ENCODE results near the gene GPR107. TPM values are rescaled to one million over a fixed set of nuclear protein-coding genes. Genes with fewer than 3 reads are reported as not detected.
"Not testable (repeated sequence)": the region's sequence is repeated elsewhere in the genome, so short reads cannot be mapped to it uniquely, and the experiment has no call there.

The GPR107 gene
- total and polyA plus RNA-seq, 8 donors = 5.1 to 19.8 (median 15.1) TPM

DNA sequence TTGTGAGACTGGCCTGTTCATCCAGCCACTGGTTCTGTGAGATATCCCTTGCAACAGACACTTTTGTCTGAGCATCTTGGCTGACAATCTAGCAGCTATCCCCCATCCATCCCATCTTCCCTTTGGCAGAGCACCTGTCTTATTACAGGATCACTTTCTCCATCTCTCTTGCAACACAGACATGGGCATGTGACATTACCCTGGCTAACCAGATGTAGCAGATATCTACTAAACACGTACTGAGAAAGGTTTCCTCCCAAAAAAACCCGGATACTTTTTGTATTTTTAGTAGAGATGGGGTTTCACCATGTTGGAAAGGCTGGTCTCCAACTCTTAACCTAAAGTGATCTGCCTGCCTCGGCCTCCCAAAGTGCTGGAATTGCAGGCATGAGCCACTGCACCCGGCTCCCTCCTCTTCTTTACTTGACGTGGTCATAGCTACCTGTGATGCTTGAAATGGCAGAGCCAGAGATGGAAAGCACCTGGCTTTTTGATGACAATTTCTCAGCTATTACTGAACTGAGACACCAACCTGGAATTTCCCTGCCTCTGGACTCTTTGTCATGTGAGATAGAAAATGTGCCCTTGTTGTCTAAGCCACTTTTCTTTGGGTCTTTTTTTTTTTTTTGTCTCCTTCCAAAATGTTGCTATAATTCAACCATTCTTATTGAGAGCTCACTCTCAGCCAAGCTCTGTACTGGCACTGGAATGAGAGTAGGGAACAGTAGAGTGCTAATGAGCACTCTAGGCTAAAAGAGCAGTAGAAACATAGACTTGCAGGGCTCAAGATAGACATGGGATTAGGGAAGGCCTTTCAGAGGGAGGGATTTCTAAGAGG is 43.3 kb upstream of the GPR107 start:
- no peak for DNase-seq
- H3K4me1 ChIP-seq = no peaks in the 10 kb centered on the region
- no peaks in the 10 kb centered on the region for H3K9me3 ChIP-seq
- FAIRE-seq = no peak
- peak overlapping the region in 1 of 4 donors; percentile 12 for H3K27ac ChIP-seq
- 70 to 74% methylated on average over 5 of the region's 5 CpGs for WGBS, 2 donors
- H3K4me3 ChIP-seq = no peak overlapping the region
- ATAC-seq = peak in 2 of 4 donors; percentile 22 to 63
- TF ChIP-seq, protein P1, sequence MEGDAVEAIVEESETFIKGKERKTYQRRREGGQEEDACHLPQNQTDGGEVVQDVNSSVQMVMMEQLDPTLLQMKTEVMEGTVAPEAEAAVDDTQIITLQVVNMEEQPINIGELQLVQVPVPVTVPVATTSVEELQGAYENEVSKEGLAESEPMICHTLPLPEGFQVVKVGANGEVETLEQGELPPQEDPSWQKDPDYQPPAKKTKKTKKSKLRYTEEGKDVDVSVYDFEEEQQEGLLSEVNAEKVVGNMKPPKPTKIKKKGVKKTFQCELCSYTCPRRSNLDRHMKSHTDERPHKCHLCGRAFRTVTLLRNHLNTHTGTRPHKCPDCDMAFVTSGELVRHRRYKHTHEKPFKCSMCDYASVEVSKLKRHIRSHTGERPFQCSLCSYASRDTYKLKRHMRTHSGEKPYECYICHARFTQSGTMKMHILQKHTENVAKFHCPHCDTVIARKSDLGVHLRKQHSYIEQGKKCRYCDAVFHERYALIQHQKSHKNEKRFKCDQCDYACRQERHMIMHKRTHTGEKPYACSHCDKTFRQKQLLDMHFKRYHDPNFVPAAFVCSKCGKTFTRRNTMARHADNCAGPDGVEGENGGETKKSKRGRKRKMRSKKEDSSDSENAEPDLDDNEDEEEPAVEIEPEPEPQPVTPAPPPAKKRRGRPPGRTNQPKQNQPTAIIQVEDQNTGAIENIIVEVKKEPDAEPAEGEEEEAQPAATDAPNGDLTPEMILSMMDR (IDR thresholded peaks at IDR 0.05) = no peak
- no peaks in the 10 kb centered on the region for H3K27me3 ChIP-seq
- no peaks in the 10 kb centered on the region for H3K36me3 ChIP-seq
- intact Hi-C loops (cut with DNase I) = no loop called here

DNA sequence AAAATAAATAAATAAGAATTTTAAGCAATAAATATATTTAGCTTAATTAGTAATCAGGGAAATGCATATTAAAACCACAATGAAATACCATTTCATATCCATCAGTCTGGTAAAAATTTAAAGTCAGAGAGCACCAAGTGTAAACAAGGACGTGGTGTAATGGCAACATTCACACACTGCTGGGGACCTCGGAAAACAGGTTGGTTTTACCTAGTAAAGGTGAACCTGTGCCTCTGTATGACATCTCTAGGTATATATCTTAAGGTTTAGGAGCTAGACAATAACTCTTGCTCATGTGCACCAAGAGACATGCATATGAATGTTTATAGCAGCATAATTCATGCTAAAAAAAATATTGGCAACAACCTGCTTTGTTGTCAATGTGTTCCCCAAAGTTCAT is 40.4 kb upstream of the GPR107 start:
- 70 to 82% methylated on average over 2 of the region's 2 CpGs for WGBS, 2 donors
- TF ChIP-seq, protein P1 (IDR thresholded peaks at IDR 0.05) = no peak
- no peak overlapping the region for H3K27ac ChIP-seq
- no peaks in the 10 kb centered on the region for H3K9me3 ChIP-seq
- H3K36me3 ChIP-seq = no peaks in the 10 kb centered on the region
- H3K4me1 ChIP-seq = no peaks in the 10 kb centered on the region
- DNase-seq = no peak
- no peaks in the 10 kb centered on the region for H3K27me3 ChIP-seq
- no peak overlapping the region for H3K4me3 ChIP-seq
- ATAC-seq = no peak
- intact Hi-C loops (cut with DNase I) = no loop called here
- no peak for FAIRE-seq

DNA sequence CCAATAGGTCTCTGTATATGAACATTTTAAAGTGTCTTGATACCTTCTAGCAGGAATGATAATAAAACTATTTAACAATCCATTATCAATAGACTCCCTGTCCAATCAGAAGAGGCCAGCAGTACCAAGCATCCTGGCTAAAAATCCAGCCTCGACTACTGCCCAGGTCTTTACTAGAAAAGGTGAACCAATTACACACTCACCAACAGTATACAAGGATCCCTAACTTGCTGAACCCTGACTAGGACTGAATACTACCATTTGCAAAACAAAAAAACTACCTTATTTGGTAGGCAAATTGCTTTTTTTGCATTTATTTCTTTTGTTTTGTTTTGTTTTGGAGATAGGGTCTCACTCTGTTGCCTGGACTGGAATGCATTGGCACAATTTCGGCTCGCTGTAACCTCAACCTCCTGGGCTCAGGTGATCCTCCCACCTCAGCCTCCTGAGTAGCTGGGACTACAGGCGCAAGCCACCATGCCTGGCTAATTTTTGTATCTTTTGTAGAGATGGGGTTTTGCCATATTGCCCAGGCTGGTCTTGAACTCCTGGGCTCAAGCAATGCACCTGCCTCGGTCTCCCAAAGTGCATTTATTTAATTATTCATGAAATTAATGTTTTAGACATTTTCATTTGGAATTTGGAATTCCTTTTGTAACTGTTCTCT is 38.2 kb upstream of the GPR107 start:
- no peaks in the 10 kb centered on the region for H3K27me3 ChIP-seq
- H3K4me3 ChIP-seq = no peak overlapping the region
- DNase-seq (no peak), ATAC-seq (no peak), FAIRE-seq (no peak)
- TF ChIP-seq, protein P1 (IDR thresholded peaks at IDR 0.05) = no peak
- no peaks in the 10 kb centered on the region for H3K4me1 ChIP-seq
- H3K36me3 ChIP-seq = no peaks in the 10 kb centered on the region
- peak overlapping the region in 1 of 4 donors; percentile 33 for H3K27ac ChIP-seq
- 96% methylated on average over 5 of the region's 5 CpGs for WGBS, 2 donors
- intact Hi-C loops (cut with DNase I) = no loop called here
- no peaks in the 10 kb centered on the region for H3K9me3 ChIP-seq

DNA sequence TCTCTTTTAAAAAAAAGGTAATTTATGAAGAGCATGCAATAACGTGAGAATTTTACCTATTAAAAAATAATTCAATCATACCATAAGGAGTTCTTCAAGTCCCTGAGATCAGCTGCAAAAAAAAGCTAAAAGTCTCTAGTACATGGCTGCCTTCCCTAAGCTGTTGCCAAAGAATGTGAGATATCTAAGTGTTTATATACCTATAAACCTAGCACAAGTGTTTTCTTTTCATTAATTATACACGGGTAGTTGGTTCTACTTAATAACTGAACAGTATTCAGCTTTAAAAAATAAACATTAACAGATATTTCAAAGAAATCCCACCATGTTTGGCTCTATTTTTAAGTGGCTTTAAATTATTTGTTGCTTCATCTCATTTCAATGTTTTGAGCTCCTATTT is 36.6 kb upstream of the GPR107 start:
- H3K4me1 ChIP-seq = no peaks in the 10 kb centered on the region
- H3K9me3 ChIP-seq = no peaks in the 10 kb centered on the region
- ATAC-seq = no peak
- intact Hi-C loops (cut with DNase I) = no loop called here
- no peaks in the 10 kb centered on the region for H3K36me3 ChIP-seq
- H3K27ac ChIP-seq = peak overlapping the region in 1 of 4 donors; percentile 16
- H3K27me3 ChIP-seq = no peaks in the 10 kb centered on the region
- WGBS, 2 donors = 25 to 34% methylated on average over 2 of the region's 2 CpGs
- TF ChIP-seq, protein P1 (IDR thresholded peaks at IDR 0.05) = no peak
- no peak for DNase-seq
- no peak overlapping the region for H3K4me3 ChIP-seq
- FAIRE-seq = no peak

DNA sequence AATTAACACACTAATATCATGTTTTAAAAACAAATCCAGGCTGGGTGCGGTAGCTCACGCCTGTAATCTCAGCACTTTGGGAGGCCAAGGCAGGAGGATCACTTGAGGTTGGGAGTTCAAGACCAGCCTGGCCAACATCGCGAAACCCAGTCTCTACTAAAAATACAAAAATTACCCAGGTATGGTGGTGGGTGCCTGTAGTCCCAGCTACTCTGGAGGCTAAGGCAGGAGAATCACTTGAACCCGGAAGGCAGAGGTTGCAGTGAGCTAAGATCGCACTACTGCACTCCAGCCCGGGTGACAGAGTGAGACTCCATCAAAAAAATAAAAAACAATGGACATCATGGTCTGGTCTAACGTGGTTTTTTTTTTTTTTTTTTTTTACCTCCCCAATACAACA is 36.2 kb upstream of the GPR107 start:
- FAIRE-seq; intact Hi-C loops (cut with DNase I); H3K4me1 ChIP-seq; DNase-seq; ATAC-seq; H3K27me3 ChIP-seq; H3K9me3 ChIP-seq; H3K4me3 ChIP-seq; H3K36me3 ChIP-seq; H3K27ac ChIP-seq: not testable (repeated sequence)
- 95 to 97% methylated on average over 8 of the region's 8 CpGs for WGBS, 2 donors

Measured in pancreas (tissue), 10 donors.